OCI-LY3 (cell line): ENCODE results near the gene CPTP.

Experiments used
- CTCF ChIP-seq: fragments of 200-600, 300-600 bp; sonication (generic); IDR thresholded peaks from 2 replicates; pipeline ENCODE4 v1.5.1; 2014; ENCODE audit warnings: antibody characterized with exemption, low read length, low read depth
- EZH2phosphoT487 ChIP-seq: fragments of 200-600 bp; shearing (Covaris generic); IDR thresholded peaks from 2 replicates; pipeline ENCODE4 v1.6.1; 2018; ENCODE audit warnings: antibody characterized with exemption, mixed run types, low read depth

DNA sequence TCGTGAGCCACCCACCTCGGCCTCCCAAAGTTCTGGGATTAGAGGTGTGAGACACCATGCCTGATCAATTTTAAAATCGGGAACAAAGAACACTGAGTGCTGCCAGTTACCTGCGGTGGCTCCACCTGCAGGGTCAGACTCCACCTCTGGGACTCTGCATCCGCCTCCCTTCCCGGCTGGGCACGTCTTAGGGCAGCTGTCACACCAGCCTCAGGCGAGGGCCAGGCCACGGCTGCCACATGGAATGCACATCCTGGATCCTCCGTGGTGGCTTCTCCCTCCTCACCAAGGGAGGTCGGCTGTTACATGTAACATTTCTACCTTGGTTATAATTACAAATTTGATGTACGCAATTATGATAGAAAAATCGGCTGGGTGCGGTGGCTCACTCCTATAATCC lies 39.7 kb downstream of the CPTP start:
- TF ChIP-seq CTCF (no peak), EZH2phosphoT487 (no peak)
